GM12878 (cell line): Measurements from ENCODE around the gene S100A2. TPM values are rescaled to one million over a fixed set of nuclear protein-coding genes. Genes with fewer than 3 reads are reported as not detected.

Experiments
- CBFB ChIP-seq: IDR thresholded peaks from 2 replicates; pipeline ENCODE4 v1.6.1; 2016; ENCODE audit warnings: antibody characterized with exemption, low read depth
- CHD1 ChIP-seq: IDR thresholded peaks from 2 replicates; pipeline ENCODE4 v1.6.1; 2012; ENCODE audit warnings: low read depth, low read length, improper control_type of control experiment
- EZH2 ChIP-seq: IDR thresholded peaks from 2 replicates; pipeline ENCODE4 v1.6.1; 2012; ENCODE audit warnings: low read depth, mild to moderate bottlenecking, control low read depth, inconsistent platforms, low read length, borderline replicate concordance; ENCODE audit not compliant: control insufficient read depth
- KLF5 ChIP-seq: fragments of 450-650 bp; IDR thresholded peaks from 2 replicates; pipeline ENCODE4 v1.6.1; 2014; ENCODE audit warnings: mild to moderate bottlenecking; ENCODE audit not compliant: partially characterized antibody
- RAD21 ChIP-seq: IDR thresholded peaks from 2 replicates; pipeline ENCODE4 v1.6.1; 2011; ENCODE audit warnings: mild to moderate bottlenecking, low read depth, low read length, moderate library complexity; ENCODE audit not compliant: insufficient read depth
- SRF ChIP-seq, 2 experiments: IDR thresholded peaks; 2 replicates each; pipeline ENCODE4 v1.6.1; 2011; ENCODE audit warnings: low read depth in 2 of 2, low read length in 2 of 2, mild to moderate bottlenecking in 1 of 2, moderate library complexity in 1 of 2
- ZNF384 ChIP-seq: IDR thresholded peaks from 2 replicates; pipeline ENCODE4 v1.6.1; 2012; ENCODE audit warnings: low read depth, mild to moderate bottlenecking, low read length, improper control_type of control experiment, borderline replicate concordance
- polyA plus RNA-seq, 11 experiments: library from polyadenylated mRNA; depleted of rRNA in 4 of 11; unstranded in 6 of 11; stranded (reverse) in 5 of 11; fragments of >200 nt; fragmentation: Nextera tagmentation in 4 of 11; fragmentation: Illumina TruSeq in 1 of 11; extraction: Ambion mirVana in 4 of 11; extraction: Trizol in 1 of 11; gene quantifications; 1 replicate in 1 of 11; 2 replicates in 10 of 11; pipeline versions ENCODE4 v1.2.1 to v1.2.3, GENCODE V29; 2011 to 2016; ENCODE audit warnings: inconsistent platforms in 2 of 11, missing spikeins in 2 of 11, low read depth in 1 of 11
- total RNA-seq, 4 experiments: library from RNA; depleted of rRNA in 3 of 4; stranded (reverse); fragments of >200 nt in 3 of 4; fragmentation: Illumina TruSeq in 1 of 4; extraction: Trizol in 1 of 4; gene quantifications; 2 replicates each; pipeline versions ENCODE4 v1.2.1 to v1.2.3, GENCODE V29; 2013 to 2021
- TF ChIP-seq, protein P1 (sequence below): fragments of 450-650 bp; IDR thresholded peaks from 2 replicates; pipeline ENCODE4 v1.6.1; 2016; ENCODE audit warnings: mild to moderate bottlenecking
- TF ChIP-seq, protein P2 (sequence below): fragments of 450-650 bp; IDR thresholded peaks from 2 replicates; pipeline ENCODE4 v1.6.1; 2014; ENCODE audit warnings: mild to moderate bottlenecking
- TF ChIP-seq, protein P3 (sequence below): fragments of 450-650 bp; formaldehyde crosslinking; IDR thresholded peaks from 2 replicates; pipeline ENCODE4 v1.4.0; 2022; ENCODE audit warnings: mild to moderate bottlenecking, moderate library complexity
- TF ChIP-seq, protein P4 (sequence below): fragments of 450-650 bp; IDR thresholded peaks from 2 replicates; pipeline ENCODE4 v1.6.1; 2017; ENCODE audit warnings: mild to moderate bottlenecking, low read depth, inconsistent platforms; ENCODE audit not compliant: poor library complexity, severe bottlenecking

The S100A2 gene
- total and polyA plus RNA-seq, 10 of the 15 experiments (the other 5 are each of a cell fraction or from before 2014, with no cell fraction given), result 0.11 to 1.5 (median 0.59) TPM; not detected in 2

DNA sequence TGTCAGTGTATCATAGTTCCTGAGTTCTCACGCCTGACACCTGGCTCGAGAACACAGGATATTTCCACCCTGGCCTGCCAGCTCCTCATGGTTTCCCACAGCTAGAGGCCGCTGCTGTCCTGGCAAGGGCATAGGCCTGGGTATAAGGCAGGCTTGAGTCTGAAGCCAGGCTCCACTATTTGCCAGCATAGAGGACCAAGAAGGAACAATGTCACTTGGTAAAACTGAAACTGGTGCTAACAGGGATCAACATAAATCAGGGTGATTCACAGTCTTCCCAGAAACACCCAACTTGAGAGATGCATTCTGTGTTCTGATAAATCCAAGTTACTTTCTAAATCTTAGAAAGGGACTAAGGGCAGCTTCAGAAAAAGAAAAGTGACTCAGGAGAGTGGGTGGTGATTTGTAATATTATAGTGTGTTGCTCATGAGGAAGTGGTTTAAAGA is 6.9 kb upstream of the S100A2 start (continued):
- TF ChIP-seq RAD21, result peak; percentile 92
- TF ChIP-seq, protein P1, sequence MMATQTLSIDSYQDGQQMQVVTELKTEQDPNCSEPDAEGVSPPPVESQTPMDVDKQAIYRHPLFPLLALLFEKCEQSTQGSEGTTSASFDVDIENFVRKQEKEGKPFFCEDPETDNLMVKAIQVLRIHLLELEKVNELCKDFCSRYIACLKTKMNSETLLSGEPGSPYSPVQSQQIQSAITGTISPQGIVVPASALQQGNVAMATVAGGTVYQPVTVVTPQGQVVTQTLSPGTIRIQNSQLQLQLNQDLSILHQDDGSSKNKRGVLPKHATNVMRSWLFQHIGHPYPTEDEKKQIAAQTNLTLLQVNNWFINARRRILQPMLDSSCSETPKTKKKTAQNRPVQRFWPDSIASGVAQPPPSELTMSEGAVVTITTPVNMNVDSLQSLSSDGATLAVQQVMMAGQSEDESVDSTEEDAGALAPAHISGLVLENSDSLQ, result no peak
- TF ChIP-seq, protein P2, sequence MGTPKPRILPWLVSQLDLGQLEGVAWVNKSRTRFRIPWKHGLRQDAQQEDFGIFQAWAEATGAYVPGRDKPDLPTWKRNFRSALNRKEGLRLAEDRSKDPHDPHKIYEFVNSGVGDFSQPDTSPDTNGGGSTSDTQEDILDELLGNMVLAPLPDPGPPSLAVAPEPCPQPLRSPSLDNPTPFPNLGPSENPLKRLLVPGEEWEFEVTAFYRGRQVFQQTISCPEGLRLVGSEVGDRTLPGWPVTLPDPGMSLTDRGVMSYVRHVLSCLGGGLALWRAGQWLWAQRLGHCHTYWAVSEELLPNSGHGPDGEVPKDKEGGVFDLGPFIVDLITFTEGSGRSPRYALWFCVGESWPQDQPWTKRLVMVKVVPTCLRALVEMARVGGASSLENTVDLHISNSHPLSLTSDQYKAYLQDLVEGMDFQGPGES, result no peak
- TF ChIP-seq CHD1, result no peak
- no peak for TF ChIP-seq EZH2
- no peak for TF ChIP-seq SRF (IDR thresholded peaks at IDR 0.05; ENCODE audit: low read depth in 2 of 2, low read length in 2 of 2)
- TF ChIP-seq, protein P3, sequence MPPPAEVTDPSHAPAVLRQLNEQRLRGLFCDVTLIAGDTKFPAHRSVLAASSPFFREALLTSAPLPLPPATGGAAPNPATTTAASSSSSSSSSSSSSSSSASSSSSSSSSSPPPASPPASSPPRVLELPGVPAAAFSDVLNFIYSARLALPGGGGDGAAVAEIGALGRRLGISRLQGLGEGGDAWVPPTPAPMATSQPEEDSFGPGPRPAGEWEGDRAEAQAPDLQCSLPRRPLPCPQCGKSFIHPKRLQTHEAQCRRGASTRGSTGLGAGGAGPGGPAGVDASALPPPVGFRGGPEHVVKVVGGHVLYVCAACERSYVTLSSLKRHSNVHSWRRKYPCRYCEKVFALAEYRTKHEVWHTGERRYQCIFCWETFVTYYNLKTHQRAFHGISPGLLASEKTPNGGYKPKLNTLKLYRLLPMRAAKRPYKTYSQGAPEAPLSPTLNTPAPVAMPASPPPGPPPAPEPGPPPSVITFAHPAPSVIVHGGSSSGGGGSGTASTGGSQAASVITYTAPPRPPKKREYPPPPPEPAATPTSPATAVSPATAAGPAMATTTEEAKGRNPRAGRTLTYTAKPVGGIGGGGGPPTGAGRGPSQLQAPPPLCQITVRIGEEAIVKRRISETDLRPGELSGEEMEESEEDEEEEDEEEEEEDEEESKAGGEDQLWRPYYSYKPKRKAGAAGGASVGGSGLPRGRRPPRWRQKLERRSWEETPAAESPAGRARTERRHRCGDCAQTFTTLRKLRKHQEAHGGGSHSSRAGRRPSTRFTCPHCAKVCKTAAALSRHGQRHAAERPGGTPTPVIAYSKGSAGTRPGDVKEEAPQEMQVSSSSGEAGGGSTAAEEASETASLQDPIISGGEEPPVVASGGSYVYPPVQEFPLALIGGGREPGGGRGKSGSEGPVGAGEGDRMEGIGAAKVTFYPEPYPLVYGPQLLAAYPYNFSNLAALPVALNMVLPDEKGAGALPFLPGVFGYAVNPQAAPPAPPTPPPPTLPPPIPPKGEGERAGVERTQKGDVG (CRISPR knock-in tag), result no peak
- TF ChIP-seq KLF5, result no peak
- 0 out of 2 replicates have a peak, but pooled peaks have one; percentile 11 for TF ChIP-seq ZNF384
- TF ChIP-seq, protein P4, sequence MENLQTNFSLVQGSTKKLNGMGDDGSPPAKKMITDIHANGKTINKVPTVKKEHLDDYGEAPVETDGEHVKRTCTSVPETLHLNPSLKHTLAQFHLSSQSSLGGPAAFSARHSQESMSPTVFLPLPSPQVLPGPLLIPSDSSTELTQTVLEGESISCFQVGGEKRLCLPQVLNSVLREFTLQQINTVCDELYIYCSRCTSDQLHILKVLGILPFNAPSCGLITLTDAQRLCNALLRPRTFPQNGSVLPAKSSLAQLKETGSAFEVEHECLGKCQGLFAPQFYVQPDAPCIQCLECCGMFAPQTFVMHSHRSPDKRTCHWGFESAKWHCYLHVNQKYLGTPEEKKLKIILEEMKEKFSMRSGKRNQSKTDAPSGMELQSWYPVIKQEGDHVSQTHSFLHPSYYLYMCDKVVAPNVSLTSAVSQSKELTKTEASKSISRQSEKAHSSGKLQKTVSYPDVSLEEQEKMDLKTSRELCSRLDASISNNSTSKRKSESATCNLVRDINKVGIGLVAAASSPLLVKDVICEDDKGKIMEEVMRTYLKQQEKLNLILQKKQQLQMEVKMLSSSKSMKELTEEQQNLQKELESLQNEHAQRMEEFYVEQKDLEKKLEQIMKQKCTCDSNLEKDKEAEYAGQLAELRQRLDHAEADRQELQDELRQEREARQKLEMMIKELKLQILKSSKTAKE, result peak; percentile 14
- TF ChIP-seq CBFB, result no peak
- TF ChIP-seq, all 136 proteins: peak for 13
